HG03571 (cell line): Measurements from ENCODE around the gene ZMAT2.
"Not testable (repeated sequence)": the region's sequence is repeated elsewhere in the genome, so short reads cannot be mapped to it uniquely, and the experiment has no call there.

Source experiments
- ATAC-seq: cut with Tn5 transposase; IDR thresholded peaks from one replicate; pipeline ENCODE4 v1.9.1; 2021; ENCODE audit not compliant: unreplicated experiment

Gene ZMAT2

DNA sequence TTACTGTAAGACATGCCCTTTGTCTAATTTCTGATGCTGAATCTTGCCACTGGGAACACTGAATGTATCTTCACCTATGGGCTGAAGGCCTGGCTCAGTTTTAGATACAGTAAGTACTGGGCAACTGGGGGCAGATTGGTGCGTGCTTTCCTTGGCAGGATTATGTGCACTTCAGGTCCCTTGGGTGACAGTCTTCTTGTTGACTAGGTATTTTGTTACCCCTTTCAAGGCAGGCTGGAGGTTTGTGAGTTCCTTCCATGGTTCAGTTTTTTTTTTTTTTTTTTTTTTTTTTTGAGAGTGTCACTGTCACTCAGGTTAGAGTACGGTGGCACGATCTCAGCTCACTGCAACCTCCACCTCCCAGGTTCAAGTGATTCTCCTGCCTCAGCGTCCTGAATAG is 7.6 kb downstream of the ZMAT2 start:
- no peak for ATAC-seq

DNA sequence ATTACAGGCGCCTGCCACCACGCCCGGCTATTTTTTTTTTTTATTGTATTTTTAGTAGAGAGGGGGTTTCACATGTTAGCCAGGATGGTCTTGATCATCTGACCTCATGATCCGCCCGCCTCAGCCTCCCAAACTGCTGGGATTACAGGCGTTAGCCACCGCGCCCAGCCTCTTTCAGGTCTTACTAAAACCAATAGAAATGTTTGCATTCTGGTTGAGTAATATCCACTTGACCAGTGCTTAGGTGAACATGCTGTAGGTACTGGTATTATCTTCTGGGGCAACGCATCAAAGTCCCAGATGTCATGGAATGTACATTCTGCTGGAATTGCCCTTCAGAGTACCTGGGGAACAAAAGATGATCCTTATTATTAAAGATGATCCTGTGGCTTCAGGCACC is 8.5 kb downstream of the ZMAT2 start:
- ATAC-seq: not testable (repeated sequence)

DNA sequence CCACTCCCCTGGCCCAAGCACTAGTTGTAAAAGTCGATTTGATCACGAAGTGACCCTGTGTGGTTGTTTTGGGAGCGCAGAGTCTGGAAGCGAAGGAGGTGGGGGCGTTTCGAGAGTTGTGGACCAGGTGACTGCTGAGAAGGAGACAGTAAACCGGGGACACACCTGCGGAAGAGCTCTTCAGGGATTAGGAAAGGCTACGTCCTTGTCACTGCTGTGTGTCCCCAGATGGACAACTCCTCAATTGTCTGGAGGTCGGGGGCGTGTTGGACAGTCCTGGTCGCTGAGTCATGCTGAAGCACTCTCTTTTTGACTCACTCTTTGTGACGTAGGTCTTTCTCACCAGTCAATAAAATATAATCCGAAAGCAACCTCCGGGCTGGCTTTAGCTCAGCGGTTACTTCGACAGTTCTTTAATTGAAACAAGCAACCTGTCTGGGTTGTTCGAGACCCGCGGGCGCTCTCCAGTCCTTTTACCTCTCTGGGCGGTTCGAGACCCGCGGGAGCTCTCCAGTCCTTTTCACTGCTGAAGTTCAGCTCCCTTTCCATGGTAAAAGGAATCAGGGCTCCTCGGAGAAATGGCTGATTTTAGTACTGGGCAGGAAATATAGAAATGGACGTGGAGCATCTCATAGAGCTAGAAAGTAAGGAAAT is 10.8 kb downstream of the ZMAT2 start:
- ATAC-seq: peak; percentile 86

DNA sequence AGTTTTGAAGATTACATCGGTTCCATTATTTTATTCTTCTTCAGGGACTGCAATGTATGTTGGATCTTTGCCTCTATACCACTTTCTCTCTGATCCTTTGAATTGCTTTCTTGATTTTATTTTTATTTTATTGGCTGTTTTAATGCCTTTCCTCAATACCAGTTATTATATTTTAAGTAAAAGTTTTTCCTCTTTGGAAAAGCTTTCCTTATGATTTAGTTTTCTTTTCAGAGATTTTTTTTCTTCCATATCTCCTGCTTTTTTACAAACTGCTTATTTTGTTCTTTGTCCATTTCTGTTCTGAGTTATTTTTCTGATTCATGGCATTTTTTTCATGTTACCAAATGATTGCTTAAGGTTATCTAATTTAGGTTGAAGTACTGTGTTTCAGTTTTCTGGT is 11.5 kb downstream of the ZMAT2 start:
- no peak for ATAC-seq

DNA sequence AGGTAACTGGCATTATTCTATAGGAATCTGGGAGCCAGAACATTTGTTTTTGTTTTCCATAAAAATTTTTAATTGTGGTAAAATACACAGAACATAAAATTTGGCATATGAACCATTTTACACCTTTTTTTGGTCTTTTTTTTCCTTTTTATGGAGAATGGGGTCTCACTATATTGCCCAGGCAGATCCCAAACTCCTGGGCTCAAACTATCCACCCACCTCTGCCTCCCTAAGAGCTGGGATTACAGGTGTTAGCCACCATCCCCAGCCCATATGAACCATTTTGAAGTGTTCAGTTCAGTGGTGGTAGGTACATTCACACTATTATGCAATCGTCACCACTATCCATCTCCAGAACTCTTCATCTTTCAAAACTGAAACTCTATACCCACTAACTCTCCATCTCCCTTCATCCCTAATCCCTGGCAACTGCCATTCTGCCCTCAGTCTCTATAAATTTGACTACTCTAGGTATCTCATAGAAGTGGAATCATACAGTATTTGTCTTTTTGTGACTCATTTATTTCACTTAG is 13.4 kb downstream of the ZMAT2 start:
- ATAC-seq: no peak

DNA sequence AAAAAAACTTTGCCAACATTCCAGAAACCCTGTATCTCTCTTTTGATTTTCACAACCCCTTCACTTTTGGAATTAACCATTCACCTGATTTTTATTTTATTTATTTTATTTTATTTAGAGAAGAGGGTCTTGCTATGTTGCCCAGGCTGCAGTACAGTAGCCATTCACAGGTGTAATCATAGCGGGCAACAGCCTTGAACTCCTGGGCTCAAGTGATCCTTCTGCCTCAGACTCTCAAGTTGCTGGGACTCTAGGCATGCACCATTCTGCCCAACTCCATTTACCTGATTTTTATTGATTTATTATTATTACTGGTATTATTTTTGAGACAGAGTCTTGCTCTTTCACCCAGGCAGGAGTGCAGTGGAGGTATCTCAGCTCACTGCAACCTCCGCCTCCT is 16.0 kb downstream of the ZMAT2 start:
- not testable (repeated sequence) for ATAC-seq

DNA sequence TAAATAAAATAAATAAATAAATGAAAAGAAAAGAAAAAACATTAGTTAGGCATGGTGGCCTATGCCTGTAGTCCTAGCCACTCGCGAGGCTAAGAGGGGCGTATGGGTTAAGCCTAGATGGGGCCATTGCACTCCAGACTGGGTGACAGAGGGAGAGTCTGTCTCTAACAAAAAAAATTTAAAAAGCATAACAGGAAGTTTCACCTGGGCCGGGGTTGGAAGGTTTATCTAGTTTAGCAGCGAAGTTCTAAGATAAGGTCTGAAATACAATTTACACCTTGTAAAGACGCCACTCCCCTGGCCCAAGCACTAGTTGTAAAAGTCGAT is 18.0 kb downstream of the ZMAT2 start:
- ATAC-seq: no peak

DNA sequence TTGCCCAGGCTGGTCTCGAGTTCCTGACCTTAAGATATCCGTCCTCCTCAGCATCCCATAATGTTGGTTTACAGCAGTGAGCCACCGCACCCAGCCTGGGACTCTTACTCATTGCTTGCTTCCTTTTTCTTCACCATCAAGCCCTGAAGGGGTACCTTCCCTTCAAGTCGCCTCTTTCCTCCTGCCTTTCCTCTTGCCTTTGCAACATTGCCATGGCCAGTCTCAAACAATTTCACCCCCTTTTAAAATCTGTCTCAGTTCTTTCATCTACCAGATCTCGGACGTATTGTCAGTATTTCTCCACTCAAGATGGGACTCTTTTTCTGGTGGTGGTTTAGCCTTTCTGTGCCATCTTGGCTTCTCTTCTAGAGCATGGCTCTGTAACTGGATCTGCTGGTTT is 20.5 kb downstream of the ZMAT2 start:
- ATAC-seq: not testable (repeated sequence)

DNA sequence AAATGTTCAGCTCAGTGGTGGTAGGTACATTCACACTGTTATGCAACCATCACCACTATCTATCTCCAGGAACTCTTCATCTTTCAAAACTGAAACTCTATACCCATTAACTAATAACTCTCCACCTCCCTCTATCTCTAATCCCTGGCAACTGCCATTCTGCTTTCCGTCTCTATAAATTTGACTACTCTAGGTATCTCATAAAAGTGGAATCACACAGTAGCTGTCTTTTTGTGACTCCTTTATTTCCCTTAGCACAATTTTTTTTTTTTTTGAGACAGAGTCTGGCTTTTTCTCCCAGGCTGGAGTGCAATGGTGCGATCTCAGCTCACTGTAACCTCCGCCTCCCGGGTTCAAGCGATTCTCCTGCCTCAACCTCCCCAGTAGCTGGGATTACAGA is 21.1 kb downstream of the ZMAT2 start:
- not testable (repeated sequence) for ATAC-seq

DNA sequence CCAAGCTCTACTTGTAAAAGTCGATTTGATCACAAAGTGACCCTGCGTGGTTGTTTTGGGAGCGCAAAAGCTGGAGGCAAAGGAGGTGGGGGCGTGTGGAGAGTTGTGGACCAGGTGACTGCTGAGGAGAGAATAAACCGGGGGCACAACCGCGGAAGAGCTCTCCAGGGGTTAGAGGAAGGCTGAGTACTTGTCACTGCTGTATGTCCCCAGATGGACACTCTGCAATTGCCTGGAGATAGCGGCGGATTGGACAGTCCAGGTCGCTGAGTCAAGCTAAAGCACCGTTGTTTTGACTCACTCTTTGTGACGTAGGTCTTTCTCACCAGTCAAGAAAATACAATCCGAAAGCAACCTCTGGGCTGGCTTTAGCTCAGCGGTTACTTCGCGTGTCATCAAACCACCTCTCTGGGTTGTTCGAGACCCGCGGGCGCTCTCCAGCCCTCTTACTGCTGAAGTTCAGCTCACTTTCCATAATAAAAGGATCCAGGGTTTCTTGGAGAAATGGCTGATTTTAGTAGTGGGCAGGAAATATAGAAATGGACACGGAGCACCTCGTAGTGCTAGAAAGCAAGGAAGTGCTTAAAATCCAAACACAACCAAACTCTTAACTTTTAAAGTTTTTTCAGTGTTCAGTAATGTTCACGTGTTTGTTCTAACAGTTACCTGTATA is 25.7 kb downstream of the ZMAT2 start:
- ATAC-seq: peak; percentile 75

DNA sequence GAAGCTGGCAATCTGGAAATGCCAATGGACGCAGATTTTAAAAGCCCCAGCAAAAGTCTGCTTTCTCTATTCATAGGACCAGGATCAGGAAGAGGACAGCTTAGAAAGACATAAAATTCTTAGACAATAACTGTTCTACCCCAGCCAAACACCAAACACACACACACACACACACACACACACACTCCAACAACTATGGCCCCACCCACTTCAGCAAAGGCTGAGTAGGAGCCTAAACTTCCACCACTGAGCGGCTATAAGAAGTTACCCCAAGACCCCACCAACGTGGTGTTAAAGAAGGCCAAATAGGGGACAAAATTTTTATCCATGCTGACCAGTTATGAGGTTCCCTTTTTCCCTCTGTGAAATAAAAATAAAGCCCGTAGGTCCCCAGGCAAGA is 32.9 kb downstream of the ZMAT2 start:
- ATAC-seq: no peak

DNA sequence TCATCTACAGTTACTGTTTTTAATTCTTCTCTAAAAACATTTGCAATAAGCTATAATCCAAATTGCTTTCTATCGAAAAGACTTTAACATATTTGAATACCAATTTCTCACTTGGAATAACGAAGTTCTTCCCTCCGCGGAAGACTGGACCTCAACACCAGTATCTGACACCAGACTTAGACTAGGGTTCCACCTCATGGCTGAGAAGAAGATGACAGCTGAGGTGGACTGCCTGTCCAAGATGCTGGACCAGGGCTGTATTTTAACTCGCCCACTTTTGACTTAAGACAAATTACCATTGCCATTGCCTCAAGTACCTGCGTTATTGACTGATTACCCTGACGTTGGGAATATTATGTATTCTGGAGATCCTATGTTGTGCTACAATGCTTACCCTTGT is 34.1 kb downstream of the ZMAT2 start:
- ATAC-seq: no peak

DNA sequence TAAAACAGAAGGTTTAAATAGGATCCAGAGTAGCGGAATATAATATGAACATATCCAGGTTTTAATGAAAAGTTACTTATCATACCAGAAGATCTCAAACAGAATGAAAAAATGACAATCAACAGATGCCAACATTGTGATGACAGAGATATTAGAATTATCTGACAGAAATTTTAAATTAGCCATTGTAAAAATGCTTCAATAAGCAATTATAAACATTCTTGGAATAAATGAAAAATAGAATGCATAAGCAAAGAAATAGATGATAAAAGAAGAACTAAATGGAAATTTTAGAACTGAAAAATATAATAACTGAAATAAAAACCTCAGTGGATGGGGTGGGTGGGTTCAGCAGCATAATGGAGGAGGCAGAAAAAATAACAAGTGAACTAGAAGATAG is 37.2 kb downstream of the ZMAT2 start:
- ATAC-seq: no peak

DNA sequence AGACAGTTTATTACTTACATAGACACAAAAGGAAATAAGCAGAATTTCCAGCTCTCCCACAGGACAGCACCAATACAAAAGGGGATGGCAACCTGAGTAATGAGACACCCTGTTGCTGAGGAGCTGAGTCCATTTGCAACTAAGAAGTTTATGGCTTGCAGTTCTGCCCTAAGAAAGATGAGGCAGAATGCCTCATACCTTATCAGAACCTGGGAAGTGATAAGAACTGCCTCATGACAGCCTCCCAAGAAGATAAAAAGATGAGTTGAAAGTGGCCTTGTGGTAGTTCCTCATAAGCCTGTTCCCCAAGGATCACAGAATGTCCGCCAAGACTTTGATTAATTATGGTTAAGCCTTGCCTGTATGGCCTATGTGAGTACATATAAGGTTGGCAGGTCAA is 41.7 kb downstream of the ZMAT2 start:
- no peak for ATAC-seq

DNA sequence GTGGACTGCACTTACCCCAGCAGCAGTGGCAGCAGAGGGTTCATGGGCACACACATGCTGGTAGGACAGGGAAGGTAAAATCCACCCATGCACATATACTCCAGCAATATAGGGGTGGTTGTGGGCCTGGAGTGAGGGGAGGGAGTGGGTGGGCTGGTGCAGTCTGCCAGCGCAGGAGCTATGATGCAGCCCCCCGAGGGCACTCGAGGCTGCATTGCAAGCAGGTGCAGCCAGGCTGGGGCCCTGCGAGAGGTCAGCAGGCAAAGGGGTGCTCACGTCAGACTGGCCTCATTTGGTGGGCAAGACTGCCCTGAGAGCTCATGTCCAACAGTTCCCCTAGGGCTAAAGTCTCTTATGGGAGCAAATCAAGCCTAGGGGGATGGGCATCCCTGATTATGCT is 53.3 kb downstream of the ZMAT2 start:
- no peak for ATAC-seq
